ENCODE data around the gene TRAPPC3. TPM values are rescaled to one million over a fixed set of nuclear protein-coding genes. Genes with fewer than 3 reads are reported as not detected.

Gene TRAPPC3
- total RNA-seq (2021) = 48.6 and 52.7 TPM in 2 replicates
- long read RNA-seq, transcript TRAPPC3-204 (5 exons, 1,265 nt) = major isoform, 108 of 131 reads
- long read RNA-seq, transcript TRAPPC3-202 (5 exons, 1,056 nt) = minor isoform, 7 of 131 reads
- long read RNA-seq, partial matches to known transcripts = 4 of 131 reads
- long read RNA-seq, other reads (novel, unspliced or antisense) = 6 of 131 reads

DNA sequence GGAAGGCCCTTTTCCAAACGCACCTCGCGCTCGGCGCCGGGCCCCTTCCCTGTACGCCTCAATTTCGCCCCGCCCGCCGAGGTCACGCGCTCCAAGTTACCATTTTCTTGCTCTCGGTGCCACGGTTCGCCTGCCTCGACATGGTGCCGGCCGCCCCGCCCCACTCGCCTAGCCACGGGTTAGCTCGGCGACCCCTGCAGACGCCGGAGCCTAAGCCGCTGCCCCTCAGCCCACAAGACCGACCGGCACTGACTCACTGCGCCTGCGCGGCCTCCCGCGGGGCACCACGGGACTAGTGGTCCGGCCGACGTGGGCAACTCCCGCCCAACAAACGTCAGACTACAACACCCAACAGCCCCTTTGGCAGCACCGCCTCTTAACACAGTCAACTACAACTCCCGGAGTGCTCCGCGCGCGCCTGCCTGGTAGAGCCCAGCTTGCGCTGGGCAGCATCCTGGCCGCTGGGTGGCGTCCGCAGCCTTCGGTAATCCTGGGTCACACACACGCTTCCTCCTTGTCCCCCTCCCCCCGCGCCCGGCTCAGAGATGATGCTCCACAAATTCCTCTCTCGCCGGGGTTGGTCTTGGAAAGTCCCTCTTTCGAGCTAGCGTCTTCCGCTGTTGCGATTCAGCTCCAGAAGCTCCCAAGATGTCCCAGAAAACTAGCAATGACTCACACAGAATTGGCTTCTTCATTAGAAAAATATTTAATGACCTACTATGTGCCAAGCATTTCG, at the start of gene TRAPPC3:
TRAPPC3 (minus strand) TSS at position 250 of the 736 bp plus-strand sequence; CDS start at position 142, 108 bp downstream.
- Histone ChIP-seq H3K9ac (ENCODE audit: extremely low read depth, insufficient read length, low read length) (peak within 1 kb of the TSS; percentile 71), H2BK12ac (ENCODE audit: insufficient read length, low read depth, low read length) (no peak within 1 kb of the TSS), H2BK5ac (ENCODE audit: insufficient read length, low read length) (no peak within 1 kb of the TSS), H3K56ac (ENCODE audit: insufficient read length, low read depth, low read length) (no peak within 1 kb of the TSS), H2BK20ac (ENCODE audit: low read depth, low read length, poor library complexity, severe bottlenecking) (no peak within 1 kb of the TSS), H3K79me1 (ENCODE audit: insufficient read depth, low read depth, low read length, poor library complexity, severe bottlenecking) (no peaks in the 10 kb centered on the region), H4K91ac (ENCODE audit: insufficient read length, low read depth, low read length) (no peak within 1 kb of the TSS), H3K23ac (ENCODE audit: insufficient read length, low read depth, low read length) (no peak within 1 kb of the TSS), H3K18ac (ENCODE audit: insufficient read length, low read depth, low read length) (peak within 1 kb of the TSS; percentile 22), H3K4me2 (ENCODE audit: insufficient read depth, insufficient read length, low read length) (peak within 1 kb of the TSS; percentile 99), H3K27me3 (ENCODE audit: insufficient read depth, low read length) (peaks cover 16% of the 10 kb centered on the region; the same call in 1 of the 2 replicates), H3K14ac (ENCODE audit: insufficient read depth, low read length) (peak within 1 kb of the TSS; percentile 59; the same call in 1 of the 2 replicates), H4K5ac (ENCODE audit: insufficient read length, low read depth, low read length) (no peak within 1 kb of the TSS), H3K27ac (ENCODE audit: insufficient read length, low read depth, low read length) (no peak within 1 kb of the TSS), H4K8ac (replicated peaks; ENCODE audit: insufficient read length, low read depth, low read length) (no peak within 1 kb of the TSS), H4K20me1 (ENCODE audit: control insufficient read depth, insufficient read depth, insufficient read length) (no peaks in the 10 kb centered on the region), H3K79me2 (ENCODE audit: insufficient read depth, low read length) (0 out of 2 replicates have a peak, but pooled peaks cover 3% of the 10 kb centered on the region), H3T11ph (ENCODE audit: low read length) (no peak within 1 kb of the TSS), H2AK5ac (ENCODE audit: insufficient read length, low read length) (no peak within 1 kb of the TSS), H2BK120ac (ENCODE audit: low read depth, low read length, poor library complexity, severe bottlenecking) (no peak within 1 kb of the TSS), H3K23me2 (ENCODE audit: insufficient read length, low read depth, low read length, poor library complexity, severe bottlenecking) (peaks cover 3% of the 10 kb centered on the region), H2BK15ac (ENCODE audit: low read depth, low read length) (no peak within 1 kb of the TSS), H2AFZ (ENCODE audit: low read length) (no peak within 1 kb of the TSS), H3K9me3 (ENCODE audit: control insufficient read depth, low read depth, low read length) (no peaks in the 10 kb centered on the region), H3K4ac (ENCODE audit: low read depth, low read length) (no peak within 1 kb of the TSS), H3K4me1 (ENCODE audit: insufficient read depth, low read length) (no peaks in the 10 kb centered on the region; the same call in 1 of the 2 replicates)
- Mint-ChIP-seq H3K4me1 (peaks cover 24 to 30% of the 10 kb centered on the region in 2 experiments), H3K27ac (peak within 1 kb of the TSS; percentile 96 to 98 (median 96)), H3K4me3 (peak within 1 kb of the TSS; percentile 87 to 93), H3K27me3 (ENCODE audit: low read depth) (peaks cover 25% of the 10 kb centered on the region), H3K9me3 (no peaks in the 10 kb centered on the region; a peak in 1 of 5 replicates), H3K36me3 (ENCODE audit: insufficient read depth in 1 of 3, low read depth in 3 of 3) (peaks cover 6 to 9% (median 6%) of the 10 kb centered on the region in 3 experiments; a peak in 5 of 7 replicates)
- peak; percentile 100 for DNase-seq
- TF ChIP-seq, protein P1, sequence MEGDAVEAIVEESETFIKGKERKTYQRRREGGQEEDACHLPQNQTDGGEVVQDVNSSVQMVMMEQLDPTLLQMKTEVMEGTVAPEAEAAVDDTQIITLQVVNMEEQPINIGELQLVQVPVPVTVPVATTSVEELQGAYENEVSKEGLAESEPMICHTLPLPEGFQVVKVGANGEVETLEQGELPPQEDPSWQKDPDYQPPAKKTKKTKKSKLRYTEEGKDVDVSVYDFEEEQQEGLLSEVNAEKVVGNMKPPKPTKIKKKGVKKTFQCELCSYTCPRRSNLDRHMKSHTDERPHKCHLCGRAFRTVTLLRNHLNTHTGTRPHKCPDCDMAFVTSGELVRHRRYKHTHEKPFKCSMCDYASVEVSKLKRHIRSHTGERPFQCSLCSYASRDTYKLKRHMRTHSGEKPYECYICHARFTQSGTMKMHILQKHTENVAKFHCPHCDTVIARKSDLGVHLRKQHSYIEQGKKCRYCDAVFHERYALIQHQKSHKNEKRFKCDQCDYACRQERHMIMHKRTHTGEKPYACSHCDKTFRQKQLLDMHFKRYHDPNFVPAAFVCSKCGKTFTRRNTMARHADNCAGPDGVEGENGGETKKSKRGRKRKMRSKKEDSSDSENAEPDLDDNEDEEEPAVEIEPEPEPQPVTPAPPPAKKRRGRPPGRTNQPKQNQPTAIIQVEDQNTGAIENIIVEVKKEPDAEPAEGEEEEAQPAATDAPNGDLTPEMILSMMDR (conservative IDR thresholded peaks at IDR 0.05) = peak; percentile 98
- no CpG with 5 or more reads among the region's 62 CpGs for WGBS (ENCODE audit: extremely low coverage, insufficient read length, low lambda C conversion rate)
